Fibroblast of lung (primary cell): ENCODE data around the gene PCK2.

ENCODE experiments used
- EZH2 ChIP-seq: IDR thresholded peaks from 2 replicates; pipeline ENCODE4 v1.5.1; 2012; ENCODE audit warnings: low read length, control low read depth, mild to moderate bottlenecking; ENCODE audit errors: missing control alignments
- TF ChIP-seq, protein P1 (sequence below), 2 donors: IDR thresholded peaks in 1 of 2; conservative IDR thresholded peaks in 1 of 2; 1 replicate in 1 of 2; 2 replicates in 1 of 2; pipeline ENCODE4 v1.5.1; 2011 to 2012; ENCODE audit warnings: low read length in 2 of 2, control low read depth in 1 of 2, inconsistent platforms in 1 of 2, low read depth in 1 of 2, mild to moderate bottlenecking in 1 of 2

DNA sequence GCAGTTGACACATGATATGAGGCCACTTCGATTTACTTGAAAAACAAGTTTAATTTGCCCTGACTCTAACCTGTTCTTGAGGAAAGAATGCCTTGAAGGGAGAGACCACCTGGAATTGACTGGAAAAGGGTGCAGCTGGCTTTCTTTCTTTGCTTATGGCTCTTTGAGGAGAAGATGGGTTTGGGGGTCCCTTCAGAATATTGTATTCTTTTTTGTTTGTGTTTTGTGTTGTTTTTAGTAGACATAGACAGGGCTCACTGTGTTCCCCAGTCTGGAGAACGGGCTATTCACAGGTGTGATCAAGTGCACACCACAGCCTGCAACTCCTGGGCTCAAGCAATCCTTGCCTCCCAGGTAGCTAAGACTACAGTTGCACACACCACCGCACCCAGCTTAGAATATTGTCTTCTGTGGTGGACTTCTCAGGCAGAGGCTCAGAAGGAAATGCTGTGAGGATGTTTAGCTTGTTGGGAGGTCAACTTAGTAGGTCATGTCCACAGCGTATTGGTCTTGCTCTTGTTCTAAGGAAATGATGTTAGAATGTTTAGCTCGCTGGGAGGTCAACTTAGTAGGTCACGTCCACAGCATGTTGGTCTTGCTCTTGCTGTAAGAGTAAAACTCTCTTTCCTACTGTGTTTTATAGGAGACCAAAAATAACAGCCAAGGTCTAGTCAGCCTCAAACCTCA, 22.2 kb downstream of the PCK2 start:
- TF ChIP-seq, protein P1, sequence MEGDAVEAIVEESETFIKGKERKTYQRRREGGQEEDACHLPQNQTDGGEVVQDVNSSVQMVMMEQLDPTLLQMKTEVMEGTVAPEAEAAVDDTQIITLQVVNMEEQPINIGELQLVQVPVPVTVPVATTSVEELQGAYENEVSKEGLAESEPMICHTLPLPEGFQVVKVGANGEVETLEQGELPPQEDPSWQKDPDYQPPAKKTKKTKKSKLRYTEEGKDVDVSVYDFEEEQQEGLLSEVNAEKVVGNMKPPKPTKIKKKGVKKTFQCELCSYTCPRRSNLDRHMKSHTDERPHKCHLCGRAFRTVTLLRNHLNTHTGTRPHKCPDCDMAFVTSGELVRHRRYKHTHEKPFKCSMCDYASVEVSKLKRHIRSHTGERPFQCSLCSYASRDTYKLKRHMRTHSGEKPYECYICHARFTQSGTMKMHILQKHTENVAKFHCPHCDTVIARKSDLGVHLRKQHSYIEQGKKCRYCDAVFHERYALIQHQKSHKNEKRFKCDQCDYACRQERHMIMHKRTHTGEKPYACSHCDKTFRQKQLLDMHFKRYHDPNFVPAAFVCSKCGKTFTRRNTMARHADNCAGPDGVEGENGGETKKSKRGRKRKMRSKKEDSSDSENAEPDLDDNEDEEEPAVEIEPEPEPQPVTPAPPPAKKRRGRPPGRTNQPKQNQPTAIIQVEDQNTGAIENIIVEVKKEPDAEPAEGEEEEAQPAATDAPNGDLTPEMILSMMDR (conservative IDR thresholded peaks at IDR 0.05 in 1 of 2, IDR thresholded peaks at IDR 0.05 in 1 of 2; ENCODE audit: low read depth in 1 of 2, low read length in 2 of 2): no peak
- no peak for TF ChIP-seq EZH2
